Stomach (tissue), 9 donors: ENCODE data around the gene PIEZO1. TPM values are rescaled to one million over a fixed set of nuclear protein-coding genes. Genes with fewer than 3 reads are reported as not detected.

Source experiments
- DNase-seq, 2 donors: peaks; one replicate each; pipeline versions ENCODE4 v3.0.0 to v3.0.0-alpha.2; 2013 to 2019
- H3K27ac ChIP-seq, 5 donors: fragments of 200-600 bp in 4 of 5; sonication (generic) in 4 of 5; one replicate each; pipeline ENCODE4 v1.5.1; 2013 to 2019; ENCODE audit warnings: mild to moderate bottlenecking in 1 of 5, moderate library complexity in 1 of 5
- H3K27me3 ChIP-seq, 3 donors: fragments of 200-600 bp; sonication (generic); one replicate each; pipeline ENCODE4 v1.5.1; 2017 to 2019; ENCODE audit warnings: mixed run types in 1 of 3
- H3K36me3 ChIP-seq, 4 donors: fragments of 200-600 bp; sonication (generic); 1 replicate in 3 of 4; 2 replicates in 1 of 4; pipeline ENCODE4 v1.5.1; 2016 to 2019
- H3K4me1 ChIP-seq, 4 donors: fragments of 200-600 bp; sonication (generic); one replicate each; pipeline ENCODE4 v1.5.1; 2016 to 2019
- H3K4me3 ChIP-seq, 4 donors: fragments of 200-600 bp; sonication (generic) in 3 of 4; one replicate each; pipeline ENCODE4 v1.5.1; 2016 to 2019; ENCODE audit warnings: mild to moderate bottlenecking in 1 of 4
- H3K9me3 ChIP-seq, 4 donors: fragments of 200-600 bp; sonication (generic); one replicate each; pipeline ENCODE4 v1.5.1; 2016 to 2019
- EP300 ChIP-seq: sonication (generic); formaldehyde crosslinking; IDR thresholded peaks from one replicate; pipeline ENCODE4 v1.6.1; 2017; ENCODE audit warnings: antibody characterized with exemption
- POLR2A ChIP-seq, 4 donors: fragments of 450-650 bp; IDR thresholded peaks; one replicate each; pipeline ENCODE4 v1.6.1; 2016; ENCODE audit warnings: antibody characterized with exemption in 4 of 4, control low read depth in 2 of 4, mild to moderate bottlenecking in 1 of 4, moderate library complexity in 1 of 4
- POLR2AphosphoS5 ChIP-seq, 3 donors: sonication (generic); formaldehyde crosslinking; IDR thresholded peaks; one replicate each; pipeline ENCODE4 v1.6.1; 2016; ENCODE audit warnings: antibody characterized with exemption in 3 of 3
- WGBS, 5 donors: extraction: QIAGEN DNeasy Blood & Tissue Kit in 3 of 5; methylation state at CpG; one replicate each; pipeline versions ENCODE4 v1.1.5 to v1.1.7; 2013 to 2018; 5-methylcytosine and 5-hydroxymethylcytosine counted together
- intact Hi-C: fragments of 100-400 bp; cut with DNase I; formaldehyde crosslinking; loops from one replicate; pipeline ENCODE4 v1.15.1; 2023; ENCODE audit warnings: low total_unique reads
- polyA plus RNA-seq, 3 donors: library from polyadenylated mRNA; stranded (reverse); fragments of 200-250 nt; gene quantifications; one replicate each; pipeline ENCODE4 v1.2.3, GENCODE V29; 2013
- total RNA-seq, 5 donors: library from RNA; depleted of rRNA; stranded (reverse); fragments of >200 nt; gene quantifications; one replicate each; pipeline versions ENCODE4 v1.1.0 to v1.2.3, GENCODE V29; 2014 to 2016
- TF ChIP-seq, protein P1 (sequence below), 7 experiments: fragments of 450-650 bp in 4 of 7; fragments of 200-600 bp in 3 of 7; sonication (generic) in 3 of 7; IDR thresholded peaks; one replicate each; pipeline ENCODE4 v1.5.1; 2016 to 2019; ENCODE audit warnings: antibody characterized with exemption in 7 of 7, control low read depth in 2 of 7, mild to moderate bottlenecking in 1 of 7
- donor health status: healthy with polysubstance abuse.
- donor health status: Bipolar disorder and iron deficiency.
- donor health status: healthy.

Gene PIEZO1
- total and polyA plus RNA-seq, 8 donors: 43.7 to 171 (median 115) TPM

DNA sequence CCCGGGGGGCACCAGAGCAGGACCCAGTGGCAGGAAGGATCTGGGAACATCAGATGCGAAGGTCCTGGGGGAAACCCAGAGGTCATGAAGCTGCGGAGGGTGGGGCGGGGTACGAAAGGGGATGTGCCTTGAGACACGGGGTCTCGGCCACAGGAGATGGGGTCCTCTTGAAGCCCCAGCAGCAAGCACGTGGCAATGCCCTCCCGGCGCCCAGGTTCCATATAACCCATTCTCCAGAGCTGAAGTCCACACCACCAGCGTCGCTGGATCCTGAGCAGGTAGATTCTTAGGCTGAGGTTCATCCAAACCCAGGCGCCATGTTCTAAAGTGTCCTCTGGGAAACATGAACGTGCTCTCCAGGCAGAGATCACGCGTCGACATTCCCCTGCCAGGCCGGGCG is 20.9 kb downstream of the PIEZO1 start:
- intact Hi-C loops: no loop called here
- no peaks in the 10 kb centered on the region for H3K27me3 ChIP-seq
- TF ChIP-seq POLR2A (IDR thresholded peaks at IDR 0.05): no peak
- H3K27ac ChIP-seq: peak overlapping the region in 3 of 5 donors; percentile 22 to 84 (median 41)
- DNase-seq: no peak
- no peak overlapping the region for H3K4me3 ChIP-seq
- H3K9me3 ChIP-seq: no peaks in the 10 kb centered on the region
- H3K4me1 ChIP-seq: peaks cover 66 to 99% (median 90%) of the 10 kb centered on the region in 4 donors
- peaks cover 0 to 22% (median 2%) of the 10 kb centered on the region in 4 donors for H3K36me3 ChIP-seq
- WGBS, 5 donors: 91 to 96% (median 95%) methylated on average over 18 to 19 of the region's 19 CpGs

DNA sequence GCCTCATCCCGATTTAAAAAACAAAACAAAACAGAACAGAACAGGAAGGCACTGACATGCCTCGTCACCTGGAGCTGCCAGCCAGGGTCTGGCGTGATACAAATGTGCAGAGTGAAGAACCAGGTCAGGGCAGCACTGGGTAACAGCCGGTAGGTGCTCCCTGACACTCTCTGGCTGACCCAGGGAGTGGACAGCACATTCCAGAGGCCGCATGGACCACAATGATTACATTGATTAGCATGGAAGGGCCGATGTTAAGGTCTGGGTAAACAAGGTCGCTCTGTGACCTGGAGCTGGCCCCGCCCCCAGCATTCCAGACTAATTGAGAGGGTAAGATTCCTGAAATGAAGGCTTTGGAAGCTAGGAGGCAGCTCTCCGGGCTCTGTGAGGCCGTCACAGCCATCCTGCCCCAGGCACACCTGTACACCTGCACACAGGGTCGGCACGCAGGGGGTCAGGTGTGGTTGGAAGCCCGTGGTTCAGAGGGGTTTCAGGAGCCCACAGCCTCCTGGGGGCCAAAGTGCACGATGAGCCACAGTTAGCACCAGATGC is 21.4 kb downstream of the PIEZO1 start:
- 38 to 64% (median 55%) methylated on average over 14 of the region's 14 CpGs for WGBS, 5 donors
- no peak overlapping the region for H3K4me3 ChIP-seq

DNA sequence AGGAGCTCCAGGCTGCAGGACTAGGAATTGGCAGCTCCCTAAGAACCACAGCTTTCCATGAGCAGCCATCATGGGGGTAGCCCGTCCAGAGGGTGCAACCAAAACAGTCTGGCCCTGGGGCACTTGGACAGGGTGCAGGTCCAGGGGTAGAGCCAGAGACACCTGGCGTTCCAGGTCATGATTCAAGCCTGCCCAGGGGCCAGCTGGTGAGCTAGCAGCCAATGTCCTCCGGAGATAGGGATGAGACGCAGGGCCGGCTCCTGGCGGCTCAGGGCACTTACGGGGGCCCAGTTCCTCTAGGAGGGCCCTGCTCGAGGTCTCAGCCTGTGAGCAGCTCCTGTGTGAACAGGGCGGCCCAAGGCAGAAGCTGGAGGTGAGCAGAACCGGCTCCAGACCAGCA is 22.1 kb downstream of the PIEZO1 start:
- intact Hi-C loops: no loop called here
- Histone ChIP-seq H3K27ac (peak overlapping the region in 3 of 5 donors; percentile 22 to 84 (median 41)), H3K27me3 (no peaks in the 10 kb centered on the region), H3K36me3 (peaks cover 0 to 22% (median 2%) of the 10 kb centered on the region in 4 donors), H3K4me1 (peaks cover 56 to 98% (median 85%) of the 10 kb centered on the region in 4 donors), H3K9me3 (no peaks in the 10 kb centered on the region), H3K4me3 (no peak overlapping the region)
- 77 to 93% (median 82%) methylated on average over 7 to 10 of the region's 10 CpGs for WGBS, 5 donors
- no peak for DNase-seq
- TF ChIP-seq EP300 (no peak), POLR2A (IDR thresholded peaks at IDR 0.05) (no peak), POLR2AphosphoS5 (IDR thresholded peaks at IDR 0.05) (no peak)
- TF ChIP-seq, protein P1, sequence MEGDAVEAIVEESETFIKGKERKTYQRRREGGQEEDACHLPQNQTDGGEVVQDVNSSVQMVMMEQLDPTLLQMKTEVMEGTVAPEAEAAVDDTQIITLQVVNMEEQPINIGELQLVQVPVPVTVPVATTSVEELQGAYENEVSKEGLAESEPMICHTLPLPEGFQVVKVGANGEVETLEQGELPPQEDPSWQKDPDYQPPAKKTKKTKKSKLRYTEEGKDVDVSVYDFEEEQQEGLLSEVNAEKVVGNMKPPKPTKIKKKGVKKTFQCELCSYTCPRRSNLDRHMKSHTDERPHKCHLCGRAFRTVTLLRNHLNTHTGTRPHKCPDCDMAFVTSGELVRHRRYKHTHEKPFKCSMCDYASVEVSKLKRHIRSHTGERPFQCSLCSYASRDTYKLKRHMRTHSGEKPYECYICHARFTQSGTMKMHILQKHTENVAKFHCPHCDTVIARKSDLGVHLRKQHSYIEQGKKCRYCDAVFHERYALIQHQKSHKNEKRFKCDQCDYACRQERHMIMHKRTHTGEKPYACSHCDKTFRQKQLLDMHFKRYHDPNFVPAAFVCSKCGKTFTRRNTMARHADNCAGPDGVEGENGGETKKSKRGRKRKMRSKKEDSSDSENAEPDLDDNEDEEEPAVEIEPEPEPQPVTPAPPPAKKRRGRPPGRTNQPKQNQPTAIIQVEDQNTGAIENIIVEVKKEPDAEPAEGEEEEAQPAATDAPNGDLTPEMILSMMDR (IDR thresholded peaks at IDR 0.05): no peak

More for the DNA sequence above, 21.4 kb downstream of the PIEZO1 start:
- no peaks in the 10 kb centered on the region for H3K27me3 ChIP-seq
- H3K36me3 ChIP-seq: peaks cover 0 to 22% (median 2%) of the 10 kb centered on the region in 4 donors
- peak; percentile 42 to 55 for DNase-seq
- H3K27ac ChIP-seq: peak overlapping the region in 3 of 5 donors; percentile 22 to 84 (median 41)
- no peaks in the 10 kb centered on the region for H3K9me3 ChIP-seq
- TF ChIP-seq, protein P1 (IDR thresholded peaks at IDR 0.05): no peak
- TF ChIP-seq POLR2AphosphoS5 (IDR thresholded peaks at IDR 0.05) (no peak), EP300 (no peak), POLR2A (IDR thresholded peaks at IDR 0.05) (no peak)
- intact Hi-C loops: no loop called here
- peaks cover 63 to 98% (median 88%) of the 10 kb centered on the region in 4 donors for H3K4me1 ChIP-seq

DNA sequence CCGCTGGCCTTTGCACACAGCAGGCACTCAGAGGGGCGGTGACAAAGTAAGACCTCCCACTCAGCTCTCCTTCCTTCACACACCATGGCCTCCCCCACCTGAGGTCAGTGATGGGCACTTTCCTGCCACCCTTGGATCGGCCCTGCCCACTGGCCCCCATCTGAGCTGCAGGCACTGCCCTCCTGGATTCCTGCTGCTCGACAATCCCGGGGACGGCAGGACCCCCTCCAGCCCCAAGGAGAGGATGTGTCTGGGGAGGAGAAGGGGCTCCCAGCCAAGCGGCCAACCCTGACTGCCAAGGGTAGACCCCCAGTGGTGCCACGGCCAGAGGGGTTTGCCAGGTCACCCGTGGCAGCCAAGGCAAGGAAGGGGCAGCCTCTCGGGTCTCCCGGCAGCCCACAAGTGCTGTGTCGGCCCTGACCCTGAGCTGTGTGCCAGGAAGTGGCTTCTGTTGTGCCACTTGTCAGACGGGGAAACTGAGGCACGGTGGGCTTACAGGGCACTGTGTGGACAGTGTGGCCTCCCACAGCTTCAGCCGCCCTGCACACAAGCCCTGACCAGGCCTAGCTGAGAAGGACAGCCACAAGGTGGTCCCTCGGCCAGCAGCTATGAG is 22.7 kb downstream of the PIEZO1 start:
- Histone ChIP-seq H3K27ac (peak overlapping the region in 3 of 5 donors; percentile 1 to 84 (median 22)), H3K36me3 (peaks cover 0 to 22% (median 2%) of the 10 kb centered on the region in 4 donors), H3K9me3 (no peaks in the 10 kb centered on the region), H3K4me3 (no peak overlapping the region), H3K4me1 (peaks cover 51 to 94% (median 80%) of the 10 kb centered on the region in 4 donors), H3K27me3 (no peaks in the 10 kb centered on the region)
- intact Hi-C loops: no loop called here
- no peak for DNase-seq
- TF ChIP-seq, protein P1 (IDR thresholded peaks at IDR 0.05): no peak
- WGBS, 5 donors: 70 to 87% (median 85%) methylated on average over 6 to 16 of the region's 16 CpGs

DNA sequence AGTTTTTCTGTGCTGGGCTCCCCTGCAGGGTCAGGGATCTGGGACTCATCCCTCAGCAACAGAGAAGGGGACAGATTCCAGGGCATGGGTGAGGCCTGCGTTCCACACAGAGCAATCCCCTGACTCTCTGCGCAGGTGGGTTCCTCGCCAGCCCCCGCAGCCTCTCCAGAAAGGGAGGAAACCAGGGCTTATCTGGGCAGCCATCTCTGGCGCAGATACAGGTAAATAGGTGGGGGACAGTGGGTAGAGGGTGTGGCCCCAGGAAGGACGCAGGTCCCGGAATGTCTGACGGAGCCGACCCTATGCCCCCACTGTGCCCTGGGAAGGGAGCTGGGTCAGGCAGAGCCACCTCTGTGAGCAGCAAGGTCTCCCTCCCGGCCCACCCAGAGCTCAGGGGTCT is 23.2 kb downstream of the PIEZO1 start:
- intact Hi-C loops: no loop called here
- peaks cover 0 to 22% (median 2%) of the 10 kb centered on the region in 4 donors for H3K36me3 ChIP-seq
- peak overlapping the region in 1 of 5 donors; percentile 84 for H3K27ac ChIP-seq

More for the DNA sequence above, 23.2 kb downstream of the PIEZO1 start:
- TF ChIP-seq POLR2AphosphoS5 (IDR thresholded peaks at IDR 0.05) (no peak), POLR2A (IDR thresholded peaks at IDR 0.05) (no peak), EP300 (no peak)
- TF ChIP-seq, protein P1 (IDR thresholded peaks at IDR 0.05): no peak
- DNase-seq: no peak
- Histone ChIP-seq H3K4me1 (peaks cover 47 to 88% (median 76%) of the 10 kb centered on the region in 4 donors), H3K27me3 (no peaks in the 10 kb centered on the region), H3K4me3 (no peak overlapping the region), H3K9me3 (no peaks in the 10 kb centered on the region)
- WGBS, 5 donors: 60 to 78% (median 71%) methylated on average over 8 to 10 of the region's 10 CpGs
